ENCODE data around the gene TRIM42.

- TF ChIP-seq CTCF (conservative IDR thresholded peaks at IDR 0.05; ENCODE audit: low read length) (no peak), EZH2phosphoT487 (IDR thresholded peaks at IDR 0.05; ENCODE audit: borderline replicate concordance) (no peak)
Measured at GRCh38 chr3:140724856-140725812, 47.3 kb downstream of the TRIM42 start.

All from Loucy (cell line).